ENCODE data around the gene CREB3. TPM values are rescaled to one million over a fixed set of nuclear protein-coding genes. Genes with fewer than 3 reads are reported as not detected.

The CREB3 gene, protein sequence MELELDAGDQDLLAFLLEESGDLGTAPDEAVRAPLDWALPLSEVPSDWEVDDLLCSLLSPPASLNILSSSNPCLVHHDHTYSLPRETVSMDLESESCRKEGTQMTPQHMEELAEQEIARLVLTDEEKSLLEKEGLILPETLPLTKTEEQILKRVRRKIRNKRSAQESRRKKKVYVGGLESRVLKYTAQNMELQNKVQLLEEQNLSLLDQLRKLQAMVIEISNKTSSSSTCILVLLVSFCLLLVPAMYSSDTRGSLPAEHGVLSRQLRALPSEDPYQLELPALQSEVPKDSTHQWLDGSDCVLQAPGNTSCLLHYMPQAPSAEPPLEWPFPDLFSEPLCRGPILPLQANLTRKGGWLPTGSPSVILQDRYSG
- total RNA-seq, result 29.2 and 88.4 TPM in 2 replicates

DNA sequence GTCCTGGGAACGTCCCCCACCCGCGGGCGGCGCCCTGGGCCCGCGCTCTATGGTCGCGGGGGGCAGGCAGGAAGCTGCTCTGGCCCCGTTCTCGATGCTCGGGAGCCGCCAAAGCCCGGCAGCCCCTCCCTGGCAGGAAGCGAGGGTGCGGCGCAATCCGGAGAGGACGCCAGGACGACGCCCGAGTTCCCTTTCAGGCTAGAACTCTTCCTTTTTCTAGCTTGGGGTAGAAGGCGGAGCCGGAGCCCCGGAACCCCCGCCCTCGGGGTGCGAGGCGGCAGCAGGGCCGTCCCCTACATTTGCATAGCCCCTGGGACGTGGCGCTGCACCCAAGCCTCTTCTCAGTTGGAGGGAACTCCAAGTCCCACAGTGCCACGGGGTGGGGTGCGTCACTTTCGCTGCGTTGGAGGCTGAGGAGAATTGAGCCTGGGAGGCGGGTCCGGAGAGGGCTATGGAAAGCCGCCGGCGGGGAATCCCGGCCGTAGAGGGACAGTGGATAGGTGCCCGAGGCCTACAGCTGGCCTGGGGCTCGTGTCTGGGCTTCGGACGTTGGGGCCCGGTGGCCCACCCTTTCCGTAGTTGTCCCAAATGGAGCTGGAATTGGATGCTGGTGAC lies at the start of gene CREB3, which contains the start of gene TLN1:
Gene CREB3, plus strand, starts transcription at position 482 of the 615 bp plus-strand sequence. Its CDS starts 107 bp downstream, at position 589.
Gene TLN1, minus strand, starts transcription at position 11 of the 615 bp plus-strand sequence. CDS start 6,501 bp downstream, outside the sequence.

DNA sequence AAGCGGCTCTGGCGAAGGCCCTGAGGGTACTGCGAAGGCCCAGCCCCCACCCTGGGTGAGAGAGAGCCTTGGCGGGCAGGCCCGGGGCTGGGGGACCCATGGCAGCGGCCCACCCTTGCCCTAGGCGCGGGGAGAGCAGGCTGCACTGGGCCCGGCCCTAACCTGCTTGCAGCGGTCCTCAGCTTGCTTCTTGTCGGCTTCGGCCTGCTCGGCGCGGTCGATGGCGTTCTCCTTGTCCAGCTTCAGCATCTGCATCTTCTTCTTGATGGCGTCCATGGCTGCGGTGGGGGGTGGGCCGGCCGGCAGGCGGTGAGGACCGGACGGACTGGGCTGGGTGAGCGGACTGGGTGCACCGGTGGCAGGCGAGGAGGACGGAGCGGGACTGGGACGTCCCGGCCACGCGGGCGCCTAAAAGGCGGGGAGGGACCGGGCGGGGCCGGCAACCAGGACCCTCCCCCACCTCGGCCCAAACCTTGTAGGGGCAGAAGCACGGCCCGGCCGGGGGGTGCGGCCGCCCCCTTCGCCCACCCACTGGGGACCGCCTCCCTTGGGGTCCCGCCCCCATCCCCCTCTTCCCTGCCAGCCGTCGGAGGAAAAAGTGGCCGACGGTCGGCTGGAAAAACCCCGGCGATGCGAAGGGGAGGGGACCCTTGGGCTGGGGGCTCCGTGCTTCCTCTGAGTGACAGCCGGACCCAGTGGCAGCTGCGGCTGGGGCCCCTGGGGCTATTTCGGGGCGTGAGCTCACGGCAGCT lies 42.7 kb upstream of the CREB3 start, which contains the start of gene TPM2:
Gene TPM2, minus strand, starts transcription at position 384 of the 752 bp plus-strand sequence. Its CDS starts 108 bp downstream, at position 276.

DNA sequence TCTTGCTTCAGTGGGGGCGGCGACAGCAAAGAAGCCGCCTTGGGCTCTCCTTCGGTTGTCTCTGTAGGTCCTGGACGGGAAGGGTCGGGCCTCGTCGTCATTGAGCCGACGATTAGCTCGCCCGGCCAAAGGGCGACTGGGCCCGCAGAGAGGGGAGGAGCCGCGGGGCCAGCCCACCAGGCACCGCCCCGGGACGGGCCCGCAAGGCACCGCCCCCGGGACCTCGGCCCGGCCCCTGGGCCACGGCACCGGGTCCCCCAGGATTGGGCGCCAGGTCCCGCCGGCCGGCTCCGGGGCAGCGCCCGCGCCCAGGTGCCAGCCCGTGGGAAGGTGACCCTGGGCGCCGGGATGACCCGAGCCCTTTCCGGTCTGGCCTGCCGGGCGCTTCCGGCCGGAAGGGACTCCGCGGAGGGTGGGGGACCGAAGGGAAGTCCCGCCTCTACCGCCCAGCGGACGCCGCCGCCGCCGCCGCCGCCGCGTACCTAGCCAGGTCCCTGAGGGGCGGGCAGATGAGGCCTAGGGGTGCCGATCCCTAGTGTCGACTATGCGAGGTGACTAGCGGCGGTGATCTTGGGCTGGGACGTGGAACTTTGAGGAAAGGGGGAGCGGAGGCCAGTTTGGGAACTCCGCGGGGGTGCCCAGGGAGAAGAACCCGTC lies 16.5 kb downstream of the CREB3 start, which contains the start of the genes GBA2 and RGP1:
Gene GBA2, minus strand, starts transcription at position 371 of the 657 bp plus-strand sequence. CDS start 524 bp downstream, outside the sequence.
Gene RGP1, plus strand, starts transcription at position 430 of the 657 bp plus-strand sequence. CDS start 469 bp downstream, outside the sequence.

DNA sequence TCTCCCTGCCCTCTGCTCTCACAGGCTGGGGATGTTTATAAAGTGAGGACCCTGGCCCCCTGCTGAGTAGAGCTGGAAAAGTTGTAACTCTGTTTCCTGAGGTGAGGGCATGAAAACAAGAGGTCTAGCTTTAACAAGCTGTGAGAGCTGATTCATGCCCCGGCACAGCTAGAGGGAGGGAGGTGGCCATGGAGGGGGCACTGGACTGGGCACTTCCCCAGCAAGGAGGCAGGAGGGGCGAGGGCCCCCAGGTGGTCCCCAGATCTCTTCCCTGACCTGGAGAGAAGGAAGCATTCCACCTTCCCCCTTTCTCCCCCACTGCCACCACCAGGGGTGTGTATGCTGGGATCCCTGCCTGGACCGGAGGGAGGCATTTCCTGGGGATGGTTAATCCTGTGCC lies 21.8 kb downstream of the CREB3 start, which contains the start of gene MSMP:
Gene MSMP, minus strand, starts transcription at position 13 of the 400 bp plus-strand sequence. CDS start 147 bp downstream, outside the sequence.

Other genes starting within 250 kb of the CREB3 start
- 4.0 and 10.4 TPM in 2 replicates for gene RUSC2, start 242.6 kb upstream of the CREB3 start, total RNA-seq
- gene TESK1, start 127.4 kb upstream of the CREB3 start, total RNA-seq, result 7.7 and 9.4 TPM in 2 replicates
- gene CD72, start 114.3 kb upstream of the CREB3 start, total RNA-seq, result 0.72 TPM in 1 of 2 replicates, not detected in the other
- not detected in 2 replicates for gene SIT1, start 81.7 kb upstream of the CREB3 start, total RNA-seq
- 9,806 and 24,624 TPM in 2 replicates for gene RMRP, start 74.6 kb upstream of the CREB3 start, total RNA-seq
- gene CCDC107, start 74.4 kb upstream of the CREB3 start, total RNA-seq, result 8.1 and 19.5 TPM in 2 replicates
- 1.3 and 4.6 TPM in 2 replicates for gene ARHGEF39, start 67.5 kb upstream of the CREB3 start, total RNA-seq
- gene CA9, start 58.7 kb upstream of the CREB3 start, total RNA-seq, result 9.6 and 35.2 TPM in 2 replicates
- gene TPM2, start 42.7 kb upstream of the CREB3 start, total RNA-seq, result 61.0 and 129 TPM in 2 replicates
- 92.3 and 171 TPM in 2 replicates for gene TLN1, start 471 bp upstream of the CREB3 start, total RNA-seq
- gene GBA2, start 16.6 kb downstream of the CREB3 start, total RNA-seq, result 26.7 and 30.7 TPM in 2 replicates
- 10.6 and 11.1 TPM in 2 replicates for gene RGP1, start 16.6 kb downstream of the CREB3 start, total RNA-seq
- not detected in 2 replicates for gene MSMP, start 21.6 kb downstream of the CREB3 start, total RNA-seq
- gene NPR2, start 58.9 kb downstream of the CREB3 start, total RNA-seq, result 8.7 and 12.4 TPM in 2 replicates
- under 0.01 TPM in 1 of 2 replicates, not detected in the other for gene SPAG8, start 79.6 kb downstream of the CREB3 start, total RNA-seq
- 18.8 and 36.4 TPM in 2 replicates for gene HINT2, start 82.4 kb downstream of the CREB3 start, total RNA-seq
- not detected in 2 replicates for gene FAM221B, start 96.1 kb downstream of the CREB3 start, total RNA-seq
- 1.9 TPM in 2 replicates for gene TMEM8B, start 96.6 kb downstream of the CREB3 start, total RNA-seq
- gene OR13J1, start 137.7 kb downstream of the CREB3 start, total RNA-seq, result not detected in 2 replicates
- 0.85 TPM in 1 of 2 replicates, not detected in the other for gene HRCT1, start 173.5 kb downstream of the CREB3 start, total RNA-seq
- gene SPAAR, start 176.8 kb downstream of the CREB3 start, total RNA-seq, result not detected in 2 replicates
- not detected in 2 replicates for gene OR2S2, start 225.5 kb downstream of the CREB3 start, total RNA-seq

Data from tracheal epithelial cell (primary cell).